B cell (primary cell): ENCODE measurements around the gene GRID2. TPM values are rescaled to one million over a fixed set of nuclear protein-coding genes. Genes with fewer than 3 reads are reported as not detected.

Experiments used
- ATAC-seq: fragments of 200-7000 bp; cut with Tn5 transposase; one replicate; pipeline ENCODE4 v1.10.0; 2021; ENCODE audit warnings: low read depth, mild to moderate bottlenecking, moderate number of reproducible peaks, moderate library complexity
- CTCF ChIA-PET: fragments of 350-600 bp; sonication (Branson Sonifier 250); formaldehyde crosslinking; loops from one replicate; lab custom pipeline; 2021; ENCODE audit warnings: antibody characterized with exemption, inconsistent platforms; lab: Charles Lee
- POLR2A ChIA-PET: fragments of 350-600 bp; sonication (Branson Sonifier 250); formaldehyde crosslinking; loops from one replicate; lab custom pipeline; 2021; ENCODE audit warnings: antibody characterized with exemption; lab: Charles Lee
- DNase-seq: peaks from one replicate; pipeline ENCODE4 v3.0.0; 2013
- H2AFZ ChIP-seq: 2 replicates; pipeline ENCODE4 v1.6.1; 2012; ENCODE audit warnings: mild to moderate bottlenecking, low read depth, low read length; ENCODE audit not compliant: insufficient read depth, poor library complexity, severe bottlenecking
- H3K27ac ChIP-seq, 2 donors: 1 replicate in 1 of 2; 2 replicates in 1 of 2; pipeline ENCODE4 v1.5.1; 2012 to 2013; ENCODE audit warnings: low read length in 2 of 2, mild to moderate bottlenecking in 2 of 2, moderate library complexity in 1 of 2
- H3K27me3 ChIP-seq, 4 experiments: fragments of 200-600 bp in 1 of 4; sonication (generic) in 1 of 4; replicated peaks in 1 of 4; 1 replicate in 2 of 4; 2 replicates in 2 of 4; pipeline versions ENCODE4 v1.6.1 to v1.7.0; 2013 to 2016; ENCODE audit warnings: low read length in 3 of 4, mild to moderate bottlenecking in 2 of 4, mixed read lengths in 1 of 4, moderate library complexity in 1 of 4; ENCODE audit not compliant: insufficient read depth in 4 of 4, control insufficient read depth in 3 of 4; ENCODE audit errors: control extremely low read depth in 1 of 4
- H3K36me3 ChIP-seq, 2 experiments: replicated peaks in 1 of 2; 1 replicate in 1 of 2; 2 replicates in 1 of 2; pipeline versions ENCODE4 v1.6.1 to v1.7.1; 2013; ENCODE audit warnings: low read length in 1 of 2; ENCODE audit not compliant: insufficient read depth in 2 of 2, control insufficient read depth in 1 of 2; ENCODE audit errors: control extremely low read depth in 1 of 2, extremely low read depth in 1 of 2
- H3K4me1 ChIP-seq, 2 donors: fragments of 200-600 bp in 1 of 2; sonication (generic) in 1 of 2; 1 replicate in 1 of 2; 2 replicates in 1 of 2; pipeline versions ENCODE4 v1.5.1 to v1.6.1; 2013 to 2017; ENCODE audit warnings: low read length in 2 of 2; ENCODE audit not compliant: control insufficient read depth in 2 of 2, insufficient read depth in 2 of 2
- H3K4me2 ChIP-seq: replicated peaks from 2 replicates; pipeline ENCODE3; 2012; ENCODE audit warnings: mild to moderate bottlenecking, low read depth, low read length; ENCODE audit not compliant: poor library complexity, severe bottlenecking
- H3K4me3 ChIP-seq, 5 experiments: fragments of 200-600 bp in 1 of 5; sonication (generic) in 1 of 5; 1 replicate in 3 of 5; 2 replicates in 2 of 5; pipeline versions ENCODE4 v1.5.1 to v1.7.0; 2011 to 2016; ENCODE audit warnings: low read length in 4 of 5, mild to moderate bottlenecking in 4 of 5, low read depth in 2 of 5, control low read depth in 1 of 5, moderate library complexity in 1 of 5; ENCODE audit not compliant: insufficient read depth in 1 of 5; ENCODE audit errors: control extremely low read depth in 1 of 5, extremely low read depth in 1 of 5
- H3K79me2 ChIP-seq: fragments of 200-600 bp; sonication (generic); one replicate; pipeline ENCODE4 v1.6.0; 2016; ENCODE audit warnings: low read length; ENCODE audit not compliant: control insufficient read depth, insufficient read depth
- H3K9ac ChIP-seq: fragments of 200-600 bp; sonication (generic); 2 replicates; pipeline ENCODE4 v1.6.1; 2017; ENCODE audit warnings: mild to moderate bottlenecking, low read length, moderate library complexity
- H3K9me3 ChIP-seq, 3 donors: one replicate each; pipeline versions ENCODE4 v1.6.1 to v1.7.1; 2013; ENCODE audit warnings: low read length in 2 of 3; ENCODE audit not compliant: control insufficient read depth in 2 of 3, insufficient read depth in 1 of 3; ENCODE audit errors: control extremely low read depth in 1 of 3
- H4K20me1 ChIP-seq: 2 replicates; pipeline ENCODE4 v1.6.0; 2012; ENCODE audit warnings: mild to moderate bottlenecking, low read length; ENCODE audit not compliant: insufficient read depth, control insufficient read depth, poor library complexity, severe bottlenecking
- H3K27ac Mint-ChIP-seq: one replicate; pipeline ENCODE4 v1.8.0; 2021; ENCODE audit warnings: mixed read lengths
- H3K27me3 Mint-ChIP-seq: one replicate; pipeline ENCODE4 v1.8.0; 2021; ENCODE audit warnings: mixed read lengths
- H3K4me1 Mint-ChIP-seq: one replicate; pipeline ENCODE4 v1.8.0; 2021; ENCODE audit warnings: mixed read lengths
- H3K4me3 Mint-ChIP-seq: one replicate; pipeline ENCODE4 v1.8.0; 2021; ENCODE audit warnings: mixed read lengths
- H3K9me3 Mint-ChIP-seq: one replicate; pipeline ENCODE4 v1.8.0; 2022; ENCODE audit warnings: mixed read lengths; ENCODE audit not compliant: insufficient read depth
- CTCF ChIP-seq: fragments of 200-600 bp; IDR thresholded peaks from one replicate; pipeline ENCODE4 v1.8.0; 2022; ENCODE audit warnings: antibody characterized with exemption, mild to moderate bottlenecking
- EZH2 ChIP-seq: IDR thresholded peaks from 2 replicates; pipeline ENCODE4 v1.6.1; 2012; ENCODE audit warnings: borderline replicate concordance, low read depth, mild to moderate bottlenecking, moderate library complexity, low read length; ENCODE audit not compliant: insufficient read depth, poor library complexity, severe bottlenecking
- WGBS: methylation state at CpG from one replicate; pipeline ENCODE4 v1.1.5; 2013; ENCODE audit warnings: missing lambda C conversion rate; ENCODE audit not compliant: insufficient coverage; 5-methylcytosine and 5-hydroxymethylcytosine counted together
- intact Hi-C: fragments of 100-400 bp; cut with micrococcal nuclease; formaldehyde crosslinking; loops from one replicate; pipeline ENCODE4 v1.10.0; 2022
- polyA plus RNA-seq: library from polyadenylated mRNA; depleted of rRNA; stranded (reverse); fragments of >200 nt; gene quantifications from 2 replicates; pipeline ENCODE4 v1.2.3, GENCODE V29; 2012
- total RNA-seq, 2 donors: library from RNA; stranded (reverse); fragments of 120-200 nt in 1 of 2; gene quantifications; 1 replicate in 1 of 2; 2 replicates in 1 of 2; pipeline versions ENCODE4 v1.2.3 to v1.2.4, GENCODE V29; 2013 to 2022

Gene GRID2
- total and polyA plus RNA-seq, 2 donors (not counting 1 experiment from before 2014, with no cell fraction given) = not detected

GRCh38 chr4:93775551-93775950, 1471.8 kb downstream of the GRID2 start:
- Mint-ChIP-seq H3K4me3 (no peak overlapping the region), H3K27me3 (no peaks in the 10 kb centered on the region), H3K4me1 (no peaks in the 10 kb centered on the region), H3K27ac (no peak overlapping the region), H3K9me3 (no peaks in the 10 kb centered on the region)
- no peak overlapping the region for H3K27ac ChIP-seq
- DNase-seq (no peak), ATAC-seq (no peak)
- no peaks in the 10 kb centered on the region for H3K79me2 ChIP-seq
- no peaks in the 10 kb centered on the region for H3K9me3 ChIP-seq
- POLR2A ChIA-PET = no interaction called here
- CTCF ChIA-PET = no interaction called here
- no peak overlapping the region for H3K9ac ChIP-seq
- no peaks in the 10 kb centered on the region for H3K36me3 ChIP-seq
- H3K4me1 ChIP-seq = no peaks in the 10 kb centered on the region
- H4K20me1 ChIP-seq = no peaks in the 10 kb centered on the region
- H2AFZ ChIP-seq = no peak overlapping the region
- intact Hi-C loops = no loop called here
- H3K4me2 ChIP-seq = no peak overlapping the region
- no peak overlapping the region for H3K4me3 ChIP-seq
- no peak for TF ChIP-seq CTCF
- TF ChIP-seq EZH2 = no peak
- 80% methylated on average over 1 of the region's 3 CpGs for WGBS
- no peaks in the 10 kb centered on the region for H3K27me3 ChIP-seq

- no peak for ATAC-seq
- no peak for TF ChIP-seq EZH2
- Histone ChIP-seq H3K27ac (no peak overlapping the region), H3K4me3 (no peak overlapping the region), H3K79me2 (no peaks in the 10 kb centered on the region), H3K9me3 (no peaks in the 10 kb centered on the region), H3K27me3 (no peaks in the 10 kb centered on the region), H3K9ac (no peak overlapping the region), H3K4me2 (no peak overlapping the region), H2AFZ (no peak overlapping the region), H4K20me1 (no peaks in the 10 kb centered on the region), H3K4me1 (no peaks in the 10 kb centered on the region), H3K36me3 (no peaks in the 10 kb centered on the region)
- no peak for DNase-seq
- ChIA-PET CTCF (no interaction called here), POLR2A (no interaction called here)
- Mint-ChIP-seq H3K4me1 (no peaks in the 10 kb centered on the region), H3K27me3 (no peaks in the 10 kb centered on the region), H3K27ac (no peak overlapping the region), H3K4me3 (no peak overlapping the region), H3K9me3 (no peaks in the 10 kb centered on the region)
- intact Hi-C loops = no loop called here
- WGBS = 89% methylated on average over 4 of the region's 4 CpGs
These were observed 1472.8 kb downstream of the GRID2 start for GRCh38 chr4:93776386-93777080.
